K562 (cell line): Measurements from ENCODE around the gene PAM.

Experiments used
- ADNP ChIP-seq: fragments of 200-800 bp; sonication (Bioruptor generic); IDR thresholded peaks from 2 replicates; pipeline ENCODE4 v1.6.1; 2016; ENCODE audit warnings: missing genetic modification characterization, missing compliant biosample characterization
- BHLHE40 ChIP-seq: IDR thresholded peaks from 2 replicates; pipeline ENCODE4 v1.6.1; 2011; ENCODE audit warnings: low read length, improper control_type of control experiment
- EP300 ChIP-seq: IDR thresholded peaks from 2 replicates; pipeline ENCODE4 v1.6.1; 2012; ENCODE audit warnings: low read length, improper control_type of control experiment
- POLR2A ChIP-seq: fragments of 450-650 bp; conservative IDR thresholded peaks from 2 replicates; pipeline ENCODE4 v1.6.1; 2016
- SP2 ChIP-seq: IDR thresholded peaks from 2 replicates; pipeline ENCODE4 v1.6.1; 2011; ENCODE audit warnings: mild to moderate bottlenecking, low read depth, low read length, moderate library complexity; ENCODE audit not compliant: poor library complexity, severe bottlenecking; ENCODE audit errors: extremely low read depth
- XRCC5 ChIP-seq: fragments of 200-400 bp; formaldehyde crosslinking; IDR thresholded peaks from 2 replicates; pipeline ENCODE4 v1.6.1; 2017; ENCODE audit warnings: low read depth, mild to moderate bottlenecking, low read length
- ZSCAN29 ChIP-seq: fragments of 450-650 bp; IDR thresholded peaks from 2 replicates; pipeline ENCODE4 v1.6.1; 2017
- TF ChIP-seq, protein P1 (sequence below): fragments of 450-650 bp; IDR thresholded peaks from 2 replicates; pipeline ENCODE4 v1.7.0; 2016; ENCODE audit warnings: borderline replicate concordance
- TF ChIP-seq, protein P2 (sequence below): fragments of 250-450 bp; sonication (Bioruptor Pico); IDR thresholded peaks from 2 replicates; pipeline ENCODE4 v1.6.1; 2021; ENCODE audit warnings: mild to moderate bottlenecking
- TF ChIP-seq, protein P3 (sequence below), 3 experiments: IDR thresholded peaks in 2 of 3; conservative IDR thresholded peaks in 1 of 3; 2 replicates each; pipeline ENCODE4 v1.5.1; 2011 to 2012; ENCODE audit warnings: low read length in 3 of 3, mild to moderate bottlenecking in 3 of 3, control low read depth in 2 of 3, improper control_type of control experiment in 1 of 3, inconsistent platforms in 1 of 3, low read depth in 1 of 3, mixed read lengths in 1 of 3, moderate library complexity in 1 of 3; ENCODE audit not compliant: insufficient read depth in 2 of 3
- TF ChIP-seq, protein P4 (sequence below): IDR thresholded peaks from 2 replicates; pipeline ENCODE4 v1.6.1; 2012; ENCODE audit warnings: low read depth, low read length, improper control_type of control experiment, borderline replicate concordance

DNA sequence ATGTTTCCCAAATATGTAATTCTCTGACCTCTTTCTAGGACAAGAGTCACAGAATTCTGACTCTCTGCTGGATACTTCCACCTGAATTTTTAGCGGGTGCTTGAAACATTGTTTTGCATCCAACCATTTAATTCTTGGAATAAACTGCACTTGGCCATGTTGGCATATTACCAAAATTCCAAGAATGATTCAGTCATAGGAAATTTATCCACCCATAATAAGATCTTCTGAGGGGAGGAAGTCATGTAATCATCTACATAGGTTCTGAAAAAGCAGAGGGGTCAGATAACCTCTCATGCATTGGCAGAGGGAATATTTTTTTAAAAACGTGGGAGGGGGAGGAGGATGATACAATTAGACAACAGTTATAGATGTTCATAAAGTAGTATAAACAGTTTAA, 156.9 kb downstream of the PAM start:
- TF ChIP-seq, protein P1, sequence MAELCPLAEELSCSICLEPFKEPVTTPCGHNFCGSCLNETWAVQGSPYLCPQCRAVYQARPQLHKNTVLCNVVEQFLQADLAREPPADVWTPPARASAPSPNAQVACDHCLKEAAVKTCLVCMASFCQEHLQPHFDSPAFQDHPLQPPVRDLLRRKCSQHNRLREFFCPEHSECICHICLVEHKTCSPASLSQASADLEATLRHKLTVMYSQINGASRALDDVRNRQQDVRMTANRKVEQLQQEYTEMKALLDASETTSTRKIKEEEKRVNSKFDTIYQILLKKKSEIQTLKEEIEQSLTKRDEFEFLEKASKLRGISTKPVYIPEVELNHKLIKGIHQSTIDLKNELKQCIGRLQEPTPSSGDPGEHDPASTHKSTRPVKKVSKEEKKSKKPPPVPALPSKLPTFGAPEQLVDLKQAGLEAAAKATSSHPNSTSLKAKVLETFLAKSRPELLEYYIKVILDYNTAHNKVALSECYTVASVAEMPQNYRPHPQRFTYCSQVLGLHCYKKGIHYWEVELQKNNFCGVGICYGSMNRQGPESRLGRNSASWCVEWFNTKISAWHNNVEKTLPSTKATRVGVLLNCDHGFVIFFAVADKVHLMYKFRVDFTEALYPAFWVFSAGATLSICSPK = no peak
- TF ChIP-seq ZSCAN29 = no peak
- TF ChIP-seq POLR2A = no peak
- no peak for TF ChIP-seq BHLHE40
- TF ChIP-seq ADNP (tag) = no peak
- TF ChIP-seq, protein P2, sequence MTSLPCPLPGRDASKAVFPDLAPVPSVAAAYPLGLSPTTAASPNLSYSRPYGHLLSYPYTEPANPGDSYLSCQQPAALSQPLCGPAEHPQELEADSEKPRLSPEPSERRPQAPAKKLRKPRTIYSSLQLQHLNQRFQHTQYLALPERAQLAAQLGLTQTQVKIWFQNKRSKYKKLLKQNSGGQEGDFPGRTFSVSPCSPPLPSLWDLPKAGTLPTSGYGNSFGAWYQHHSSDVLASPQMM (CRISPR knock-in tag) = no peak
- TF ChIP-seq, protein P3, sequence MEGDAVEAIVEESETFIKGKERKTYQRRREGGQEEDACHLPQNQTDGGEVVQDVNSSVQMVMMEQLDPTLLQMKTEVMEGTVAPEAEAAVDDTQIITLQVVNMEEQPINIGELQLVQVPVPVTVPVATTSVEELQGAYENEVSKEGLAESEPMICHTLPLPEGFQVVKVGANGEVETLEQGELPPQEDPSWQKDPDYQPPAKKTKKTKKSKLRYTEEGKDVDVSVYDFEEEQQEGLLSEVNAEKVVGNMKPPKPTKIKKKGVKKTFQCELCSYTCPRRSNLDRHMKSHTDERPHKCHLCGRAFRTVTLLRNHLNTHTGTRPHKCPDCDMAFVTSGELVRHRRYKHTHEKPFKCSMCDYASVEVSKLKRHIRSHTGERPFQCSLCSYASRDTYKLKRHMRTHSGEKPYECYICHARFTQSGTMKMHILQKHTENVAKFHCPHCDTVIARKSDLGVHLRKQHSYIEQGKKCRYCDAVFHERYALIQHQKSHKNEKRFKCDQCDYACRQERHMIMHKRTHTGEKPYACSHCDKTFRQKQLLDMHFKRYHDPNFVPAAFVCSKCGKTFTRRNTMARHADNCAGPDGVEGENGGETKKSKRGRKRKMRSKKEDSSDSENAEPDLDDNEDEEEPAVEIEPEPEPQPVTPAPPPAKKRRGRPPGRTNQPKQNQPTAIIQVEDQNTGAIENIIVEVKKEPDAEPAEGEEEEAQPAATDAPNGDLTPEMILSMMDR (IDR thresholded peaks at IDR 0.05 in 2 of 3, conservative IDR thresholded peaks at IDR 0.05 in 1 of 3; ENCODE audit: insufficient read depth in 2 of 3, low read depth in 1 of 3, low read length in 3 of 3) = no peak
- TF ChIP-seq EP300 = no peak
- TF ChIP-seq, protein P4, sequence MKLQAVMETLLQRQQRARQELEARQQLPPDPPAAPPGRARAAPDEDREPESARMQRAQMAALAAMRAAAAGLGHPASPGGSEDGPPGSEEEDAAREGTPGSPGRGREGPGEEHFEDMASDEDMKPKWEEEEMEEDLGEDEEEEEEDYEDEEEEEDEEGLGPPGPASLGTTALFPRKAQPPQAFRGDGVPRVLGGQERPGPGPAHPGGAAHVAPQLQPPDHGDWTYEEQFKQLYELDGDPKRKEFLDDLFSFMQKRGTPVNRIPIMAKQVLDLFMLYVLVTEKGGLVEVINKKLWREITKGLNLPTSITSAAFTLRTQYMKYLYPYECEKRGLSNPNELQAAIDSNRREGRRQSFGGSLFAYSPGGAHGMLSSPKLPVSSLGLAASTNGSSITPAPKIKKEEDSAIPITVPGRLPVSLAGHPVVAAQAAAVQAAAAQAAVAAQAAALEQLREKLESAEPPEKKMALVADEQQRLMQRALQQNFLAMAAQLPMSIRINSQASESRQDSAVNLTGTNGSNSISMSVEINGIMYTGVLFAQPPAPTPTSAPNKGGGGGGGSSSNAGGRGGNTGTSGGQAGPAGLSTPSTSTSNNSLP = no peak
- TF ChIP-seq SP2 = no peak
- no peak for TF ChIP-seq XRCC5
